OCI-LY1 (cell line): ENCODE measurements around the gene YPEL5.

Source experiments
- H2AFZ ChIP-seq: fragments of 200-600 bp; sonication (generic), shearing (Covaris generic); 2 replicates; pipeline ENCODE4 v1.6.0; 2014; ENCODE audit warnings: antibody characterized with exemption, mild to moderate bottlenecking, low read length
- H3F3A ChIP-seq: fragments of 200-600 bp; sonication (generic), shearing (Covaris generic); 2 replicates; pipeline ENCODE4 v1.6.0; 2014; ENCODE audit warnings: mild to moderate bottlenecking, antibody characterized with exemption, low read length, moderate library complexity; ENCODE audit not compliant: insufficient read depth
- H3K27ac ChIP-seq: fragments of 200-600 bp; sonication (generic); 2 replicates; pipeline ENCODE4 v1.5.1; 2014; ENCODE audit warnings: low read length, mixed run types, mild to moderate bottlenecking, low read depth; ENCODE audit not compliant: poor library complexity, severe bottlenecking
- H3K27me3 ChIP-seq: fragments of 200-600 bp; sonication (generic); 2 replicates; pipeline ENCODE4 v1.6.0; 2014; ENCODE audit warnings: antibody characterized with exemption, mild to moderate bottlenecking, low read length, moderate library complexity; ENCODE audit not compliant: insufficient read depth
- H3K36me3 ChIP-seq: fragments of 200-600 bp; sonication (generic); 2 replicates; pipeline ENCODE4 v1.6.1; 2014; ENCODE audit warnings: mild to moderate bottlenecking, antibody characterized with exemption, low read length, moderate library complexity, mixed read lengths; ENCODE audit not compliant: insufficient read depth
- H3K4me1 ChIP-seq: fragments of 200-600 bp; sonication (generic); 2 replicates; pipeline ENCODE4 v1.5.1; 2014; ENCODE audit warnings: mild to moderate bottlenecking, low read length, moderate library complexity; ENCODE audit not compliant: insufficient read depth, severe bottlenecking
- H3K4me2 ChIP-seq: fragments of 200-600 bp; sonication (generic), shearing (Covaris generic); 2 replicates; pipeline ENCODE4 v1.6.1; 2014; ENCODE audit warnings: low read length
- H3K4me3 ChIP-seq: fragments of 200-600 bp; sonication (generic); 2 replicates; pipeline ENCODE4 v1.5.1; 2014; ENCODE audit warnings: low read length, low read depth, mild to moderate bottlenecking, mixed read lengths; ENCODE audit not compliant: poor library complexity, severe bottlenecking
- H3K79me2 ChIP-seq: fragments of 200-600 bp; shearing (Covaris generic); 2 replicates; pipeline ENCODE4 v1.6.1; 2016; ENCODE audit warnings: mixed run types, low read length, mixed read lengths; ENCODE audit not compliant: insufficient read depth
- H3K9ac ChIP-seq: fragments of 200-600 bp; sonication (generic), shearing (Covaris generic); 2 replicates; pipeline ENCODE4 v1.6.1; 2014; ENCODE audit warnings: mild to moderate bottlenecking, low read length, mixed read lengths
- H3K9me2 ChIP-seq: fragments of 200-600 bp; sonication (generic), shearing (Covaris generic); 2 replicates; pipeline ENCODE4 v1.6.1; 2014; ENCODE audit warnings: low read depth, mild to moderate bottlenecking, low read length, mixed read lengths
- H3K9me3 ChIP-seq: fragments of 200-600 bp; shearing (Covaris generic); 2 replicates; pipeline ENCODE4 v1.6.1; 2014; ENCODE audit warnings: low read length, mixed read lengths
- H4K20me1 ChIP-seq: fragments of 200-600 bp; sonication (generic), shearing (Covaris generic); 2 replicates; pipeline ENCODE4 v1.6.0; 2016; ENCODE audit warnings: mild to moderate bottlenecking, low read length; ENCODE audit not compliant: insufficient read depth
- EZH2 ChIP-seq: fragments of 200-600 bp; sonication (generic), shearing (Covaris generic); IDR thresholded peaks from 2 replicates; pipeline ENCODE4 v1.8.0; 2017; ENCODE audit warnings: borderline replicate concordance, mixed run types, mild to moderate bottlenecking, antibody characterized with exemption, low read length, moderate library complexity, mixed read lengths
- TF ChIP-seq, protein P1 (sequence below): fragments of 200-600 bp; sonication (generic), shearing (Covaris generic); IDR thresholded peaks from 2 replicates; pipeline ENCODE4 v1.5.1; 2017; ENCODE audit warnings: mild to moderate bottlenecking, antibody characterized with exemption, low read length, moderate library complexity, mixed read lengths

The YPEL5 gene

DNA sequence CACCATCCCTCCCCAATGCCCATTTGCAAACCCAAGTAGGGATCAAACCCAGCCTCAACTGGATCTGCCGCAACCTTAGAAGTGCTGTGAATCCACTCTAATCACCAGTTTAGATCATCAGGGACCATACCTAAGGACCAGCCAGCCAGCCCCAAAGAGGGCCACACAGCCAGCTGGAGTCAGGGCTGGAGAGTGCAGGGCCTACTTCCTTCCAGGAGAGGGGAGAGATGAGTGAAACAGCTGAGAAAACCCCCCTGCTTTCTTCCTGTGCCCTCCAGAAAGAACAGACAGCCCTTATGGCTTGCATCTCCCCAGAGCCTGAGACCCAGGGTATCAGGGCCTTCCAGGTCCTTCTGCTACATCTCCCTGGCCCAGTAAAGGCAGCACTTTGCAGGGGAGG, 25.8 kb downstream of the YPEL5 start:
- Histone ChIP-seq H4K20me1 (no peaks in the 10 kb centered on the region), H3K4me1 (no peaks in the 10 kb centered on the region), H3K4me2 (no peak overlapping the region), H2AFZ (no peak overlapping the region), H3K27ac (no peak overlapping the region), H3K27me3 (no peaks in the 10 kb centered on the region), H3F3A (no peaks in the 10 kb centered on the region), H3K36me3 (no peaks in the 10 kb centered on the region), H3K4me3 (no peak overlapping the region), H3K9me2 (no peaks in the 10 kb centered on the region), H3K9ac (no peak overlapping the region), H3K79me2 (no peaks in the 10 kb centered on the region), H3K9me3 (no peaks in the 10 kb centered on the region)
- no peak for TF ChIP-seq EZH2
- TF ChIP-seq, protein P1, sequence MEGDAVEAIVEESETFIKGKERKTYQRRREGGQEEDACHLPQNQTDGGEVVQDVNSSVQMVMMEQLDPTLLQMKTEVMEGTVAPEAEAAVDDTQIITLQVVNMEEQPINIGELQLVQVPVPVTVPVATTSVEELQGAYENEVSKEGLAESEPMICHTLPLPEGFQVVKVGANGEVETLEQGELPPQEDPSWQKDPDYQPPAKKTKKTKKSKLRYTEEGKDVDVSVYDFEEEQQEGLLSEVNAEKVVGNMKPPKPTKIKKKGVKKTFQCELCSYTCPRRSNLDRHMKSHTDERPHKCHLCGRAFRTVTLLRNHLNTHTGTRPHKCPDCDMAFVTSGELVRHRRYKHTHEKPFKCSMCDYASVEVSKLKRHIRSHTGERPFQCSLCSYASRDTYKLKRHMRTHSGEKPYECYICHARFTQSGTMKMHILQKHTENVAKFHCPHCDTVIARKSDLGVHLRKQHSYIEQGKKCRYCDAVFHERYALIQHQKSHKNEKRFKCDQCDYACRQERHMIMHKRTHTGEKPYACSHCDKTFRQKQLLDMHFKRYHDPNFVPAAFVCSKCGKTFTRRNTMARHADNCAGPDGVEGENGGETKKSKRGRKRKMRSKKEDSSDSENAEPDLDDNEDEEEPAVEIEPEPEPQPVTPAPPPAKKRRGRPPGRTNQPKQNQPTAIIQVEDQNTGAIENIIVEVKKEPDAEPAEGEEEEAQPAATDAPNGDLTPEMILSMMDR, result no peak

DNA sequence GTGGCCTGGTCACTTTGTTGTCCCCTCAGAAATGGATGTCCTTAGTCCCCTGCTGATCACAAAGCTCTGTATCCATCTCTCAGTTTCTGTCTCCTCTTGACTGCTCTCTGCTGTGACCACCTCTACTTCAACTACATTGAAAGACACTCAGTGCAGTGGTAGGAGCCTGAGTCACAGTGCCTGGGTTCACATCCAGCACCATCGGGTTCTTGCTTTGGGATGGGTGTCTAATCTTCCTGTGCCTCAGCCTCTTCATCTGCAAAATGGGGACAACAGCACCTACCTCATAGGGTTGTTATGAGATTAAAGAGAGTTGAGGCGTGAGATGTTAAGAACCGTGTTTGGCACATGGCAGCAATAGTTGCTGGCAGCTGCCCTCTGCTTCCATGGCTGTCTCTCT, 30.6 kb downstream of the YPEL5 start:
- Histone ChIP-seq H2AFZ (no peak overlapping the region), H3K9me2 (no peaks in the 10 kb centered on the region), H3F3A (no peaks in the 10 kb centered on the region), H3K4me2 (no peak overlapping the region), H3K27me3 (peaks cover 5% of the 10 kb centered on the region; the same call in 1 of the 2 replicates), H3K4me1 (no peaks in the 10 kb centered on the region), H3K9me3 (no peaks in the 10 kb centered on the region), H3K36me3 (no peaks in the 10 kb centered on the region), H3K27ac (no peak overlapping the region), H3K9ac (no peak overlapping the region), H3K79me2 (no peaks in the 10 kb centered on the region), H3K4me3 (no peak overlapping the region), H4K20me1 (no peaks in the 10 kb centered on the region)
- TF ChIP-seq, protein P1, result no peak
- TF ChIP-seq EZH2, result no peak

DNA sequence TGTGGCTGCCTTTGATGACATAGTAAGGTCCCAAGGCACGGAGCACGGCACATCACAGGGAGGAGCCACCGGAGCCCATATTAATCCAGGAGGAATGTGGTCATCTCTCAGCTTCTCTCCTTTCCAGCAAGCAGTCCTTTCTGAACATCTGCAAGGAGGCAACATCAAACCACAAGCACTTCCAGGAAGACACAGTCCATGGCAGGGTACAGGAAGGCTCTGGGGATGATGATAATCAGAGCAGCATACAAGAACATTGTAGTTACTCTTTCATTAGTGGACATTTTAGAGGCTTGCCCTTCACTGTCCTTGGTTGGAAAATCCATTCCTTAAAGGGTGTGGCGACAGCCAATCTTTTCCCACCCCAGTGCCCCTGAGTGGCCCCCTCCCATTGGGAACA, 31.1 kb downstream of the YPEL5 start:
- Histone ChIP-seq H3K79me2 (no peaks in the 10 kb centered on the region), H3F3A (no peaks in the 10 kb centered on the region), H3K4me1 (no peaks in the 10 kb centered on the region), H3K4me3 (no peak overlapping the region), H3K9me3 (no peaks in the 10 kb centered on the region), H3K27me3 (peaks cover 5% of the 10 kb centered on the region; the same call in 1 of the 2 replicates), H3K9ac (no peak overlapping the region), H3K9me2 (no peaks in the 10 kb centered on the region), H3K36me3 (no peaks in the 10 kb centered on the region), H4K20me1 (no peaks in the 10 kb centered on the region), H2AFZ (no peak overlapping the region), H3K4me2 (no peak overlapping the region), H3K27ac (no peak overlapping the region)
- TF ChIP-seq, protein P1, result no peak
- no peak for TF ChIP-seq EZH2
